ENCODE measurements around the gene LMO7.

Gene LMO7

DNA sequence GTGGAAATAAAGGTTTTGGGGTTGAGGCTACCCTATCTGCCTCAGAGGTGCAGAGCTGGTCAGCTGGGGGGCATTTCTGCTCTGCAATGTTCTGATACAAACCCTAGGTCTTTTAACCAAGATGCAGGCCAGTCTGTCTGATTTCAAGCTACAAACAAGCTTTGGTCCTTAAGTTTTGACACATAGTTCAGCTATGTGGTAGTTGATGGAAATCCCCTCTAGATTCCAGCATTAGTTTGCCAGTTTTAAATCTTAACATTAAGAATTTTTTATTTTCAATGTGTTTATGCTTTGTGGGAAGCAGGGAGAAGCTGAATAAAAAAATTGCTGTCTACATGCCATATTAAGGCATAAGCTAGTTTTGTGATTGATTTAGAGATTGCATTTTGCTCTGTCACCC lies 225.7 kb downstream of the LMO7 start:
- DNase-seq, result no peak

DNA sequence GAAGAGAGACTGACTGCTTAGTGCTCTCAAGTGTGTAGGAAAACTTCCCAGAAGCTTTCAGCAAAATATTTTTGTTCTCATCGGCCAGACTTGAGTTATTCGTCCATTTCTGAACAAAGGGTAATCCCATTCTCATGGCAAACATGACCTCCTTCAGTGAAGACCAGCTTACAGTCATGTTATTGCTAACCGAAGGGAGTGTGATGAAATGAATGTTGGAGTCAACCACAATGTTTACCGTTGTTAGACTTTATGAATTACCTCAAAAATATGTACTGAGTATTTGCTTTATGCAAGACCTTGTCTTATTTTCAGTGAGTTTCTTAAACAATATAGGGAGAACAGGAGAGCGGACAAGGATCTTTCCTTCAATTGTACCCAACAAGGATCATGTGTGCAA lies 228.6 kb downstream of the LMO7 start:
- no peak for DNase-seq

DNA sequence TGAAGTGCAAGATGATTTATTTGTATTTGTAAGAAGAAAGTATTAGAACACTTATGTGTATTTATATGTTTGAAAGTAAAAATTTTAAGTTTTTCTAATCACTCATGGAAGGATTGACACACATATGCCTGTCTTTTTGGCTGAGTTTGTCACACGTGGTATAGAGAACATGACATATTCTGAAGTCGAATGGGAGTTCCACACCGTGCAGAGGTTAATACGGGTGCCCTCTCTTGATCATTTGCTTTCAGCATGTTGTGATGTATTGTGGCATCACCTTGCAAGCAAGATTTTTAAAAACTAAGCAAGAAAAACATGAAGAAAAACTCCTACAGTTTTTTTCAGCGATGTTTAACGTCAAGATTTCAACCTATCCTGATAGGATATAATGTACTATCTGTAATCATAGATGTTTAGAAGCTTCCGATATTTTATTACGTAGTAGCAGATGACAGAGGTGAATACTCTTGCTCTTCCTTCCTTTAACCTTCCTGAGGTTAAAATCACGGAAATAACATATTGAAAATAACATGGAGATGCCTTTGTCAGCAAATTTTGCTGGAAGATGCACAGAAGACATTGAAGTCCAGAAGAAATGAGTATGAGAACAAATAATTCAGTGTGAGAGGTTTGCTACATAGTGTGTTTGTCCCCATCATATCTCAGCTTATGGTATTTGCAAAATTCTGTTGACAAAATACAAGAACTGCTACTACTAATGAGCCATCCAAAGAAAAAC lies 231.4 kb downstream of the LMO7 start:
- DNase-seq, result no peak

DNA sequence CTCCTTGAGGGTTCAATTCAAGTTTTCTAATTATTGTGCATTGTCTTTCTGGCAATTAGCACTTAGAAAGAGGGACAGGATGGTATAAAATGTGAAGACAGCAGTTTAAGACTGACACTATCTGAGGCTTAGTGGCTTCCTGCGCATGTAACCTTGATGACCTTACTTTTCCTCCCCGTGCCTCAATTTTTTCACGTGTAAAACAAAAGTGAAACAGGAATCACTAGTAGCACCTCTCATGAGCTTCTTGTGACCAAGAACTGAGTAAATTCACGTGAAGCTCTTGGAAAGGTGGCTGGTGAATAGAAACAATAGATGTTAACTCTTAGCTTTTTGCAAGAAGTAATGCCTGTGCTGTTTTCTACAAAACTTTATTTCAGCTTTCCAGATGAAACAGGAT lies 233.9 kb downstream of the LMO7 start:
- no peak for DNase-seq

DNA sequence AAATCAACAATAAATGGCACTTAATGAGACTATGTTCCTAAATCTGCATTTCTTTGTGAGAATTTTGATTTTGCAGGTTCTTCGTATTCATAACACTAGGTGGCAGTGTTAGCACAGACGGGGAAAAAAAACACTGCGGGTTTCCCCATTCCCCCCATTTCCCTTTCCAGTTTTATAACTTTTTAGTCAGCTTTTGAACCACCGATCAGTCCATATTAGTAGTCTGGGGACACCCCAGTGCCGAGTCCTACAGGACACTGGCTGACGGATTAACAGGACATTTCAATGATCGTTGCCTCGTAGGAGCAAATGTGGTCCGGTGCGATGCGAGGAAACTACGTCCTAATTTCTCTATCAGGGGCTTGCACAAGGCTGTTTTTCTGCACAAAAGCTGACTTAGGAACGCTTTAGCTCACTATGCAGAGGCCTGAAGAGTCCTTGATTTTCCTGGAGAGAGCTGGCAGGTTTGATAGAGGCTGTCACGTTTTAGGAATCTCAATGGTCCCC lies 234.3 kb downstream of the LMO7 start:
- peak; percentile 64 for DNase-seq

DNA sequence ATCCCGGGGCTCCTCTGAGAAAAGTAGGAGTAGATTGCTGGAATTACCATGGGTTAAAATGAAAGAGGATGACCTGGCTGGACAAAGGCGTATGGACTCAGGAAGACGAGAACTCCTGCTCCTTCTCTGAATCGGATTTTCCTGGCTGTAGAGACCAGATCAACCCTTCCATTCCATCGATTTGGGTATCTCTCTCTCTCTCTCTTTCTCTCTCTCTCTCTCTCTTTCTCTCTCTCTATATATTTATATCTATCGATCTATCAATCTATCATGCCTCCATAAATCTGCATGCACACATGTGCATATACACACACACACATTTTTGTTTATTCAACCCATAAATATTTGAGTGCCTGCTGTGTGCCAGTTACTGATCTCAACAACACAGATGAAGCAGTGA lies 234.9 kb downstream of the LMO7 start:
- no peak for DNase-seq

DNA sequence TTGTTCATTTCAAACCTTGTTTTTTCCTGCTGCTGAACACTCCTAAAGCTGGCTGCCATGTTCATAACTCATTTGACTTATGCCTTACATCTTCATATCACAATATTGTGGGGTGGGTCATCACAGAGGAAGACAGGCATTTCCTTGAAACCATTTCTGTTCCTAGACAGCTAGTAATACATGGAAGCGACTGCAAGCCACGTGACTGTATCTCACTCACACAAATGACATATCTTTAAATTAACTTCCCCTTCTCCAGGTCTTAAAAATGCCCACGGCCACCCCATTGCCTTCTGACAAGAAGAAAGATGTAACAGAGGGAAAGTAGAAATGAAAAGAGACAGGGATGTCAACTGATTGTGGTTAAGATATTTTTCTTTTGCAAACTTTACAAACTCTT lies 236.8 kb downstream of the LMO7 start:
- DNase-seq, result peak; percentile 18

DNA sequence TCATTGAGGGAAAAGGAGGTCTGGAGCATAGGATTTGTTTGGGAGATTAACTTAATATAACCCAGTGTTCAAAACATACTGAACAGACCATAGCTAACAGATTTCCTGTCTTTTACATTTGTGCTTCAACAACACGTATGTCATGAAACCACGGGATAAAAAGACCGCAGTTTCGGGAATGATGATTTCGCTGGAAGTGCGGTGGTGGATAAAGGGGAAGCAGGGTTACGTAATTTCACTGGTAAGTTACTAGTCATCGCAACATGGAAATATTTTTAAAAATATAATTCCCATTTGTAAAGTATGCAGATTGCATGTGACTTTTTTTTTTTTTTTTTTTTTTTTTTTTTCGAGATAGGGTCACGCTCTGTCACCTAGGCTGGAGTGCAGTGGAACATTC lies 237.4 kb downstream of the LMO7 start:
- no peak for DNase-seq

DNA sequence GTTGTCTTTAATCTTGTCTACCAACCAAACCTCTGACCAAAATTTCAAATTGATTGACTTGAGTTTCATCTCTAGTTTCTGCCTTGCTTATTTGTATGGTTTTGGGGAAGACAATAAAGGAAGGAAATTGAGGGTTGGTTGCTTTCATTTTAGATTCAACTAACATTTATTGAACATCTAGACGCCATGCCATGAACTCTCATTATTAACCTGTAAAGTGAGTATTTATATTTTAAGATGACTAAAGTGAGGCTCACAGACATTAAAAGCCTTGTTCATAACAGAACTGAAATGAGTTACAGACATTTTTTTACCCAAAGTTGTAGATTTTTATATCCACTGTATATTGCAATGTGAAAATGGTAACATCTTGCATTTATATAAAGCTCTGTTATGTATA lies 239.3 kb downstream of the LMO7 start:
- no peak for DNase-seq

DNA sequence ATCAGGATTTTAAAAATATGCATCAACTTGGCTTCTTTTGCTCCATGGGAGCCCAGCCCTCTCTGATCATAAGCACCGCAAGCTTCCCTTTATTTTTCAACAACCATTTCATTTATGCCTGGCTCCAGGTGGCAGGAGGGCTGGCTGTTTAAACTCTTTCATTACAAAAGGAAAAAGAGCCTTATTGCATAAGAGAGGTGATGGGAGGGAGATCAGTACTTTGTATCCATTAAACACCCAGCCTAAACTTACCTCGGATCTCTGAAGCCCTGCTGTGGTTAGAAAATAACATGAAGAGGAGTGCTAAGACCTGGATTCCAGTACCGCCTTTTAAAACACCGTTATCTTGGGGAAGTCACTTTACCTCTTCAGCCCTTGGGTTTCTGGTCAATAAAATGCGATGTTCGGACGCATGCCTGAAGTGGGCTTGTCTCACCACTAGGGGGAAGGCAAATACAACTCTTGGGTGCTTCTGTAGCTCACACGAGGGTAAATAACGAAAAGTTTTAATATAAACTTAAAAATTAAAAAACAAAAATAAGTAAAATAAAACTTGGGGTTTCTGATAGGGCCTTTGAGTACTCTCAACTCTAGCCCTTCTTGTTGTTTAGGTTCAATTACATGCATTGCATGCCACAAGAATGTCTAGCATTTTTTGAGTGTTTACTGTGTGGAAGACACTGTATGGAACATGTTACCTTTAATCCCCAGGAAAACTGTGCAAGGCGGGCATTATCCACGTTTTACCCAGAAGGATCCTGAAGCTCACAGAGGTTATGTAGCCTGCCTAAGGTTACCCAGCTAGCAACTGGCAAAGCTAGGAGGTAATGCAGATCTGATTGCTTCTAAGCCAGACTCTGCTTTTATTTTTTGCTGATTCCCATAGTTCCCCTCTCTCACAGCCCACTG lies 240.3 kb downstream of the LMO7 start:
- DNase-seq, result peak; percentile 88

DNA sequence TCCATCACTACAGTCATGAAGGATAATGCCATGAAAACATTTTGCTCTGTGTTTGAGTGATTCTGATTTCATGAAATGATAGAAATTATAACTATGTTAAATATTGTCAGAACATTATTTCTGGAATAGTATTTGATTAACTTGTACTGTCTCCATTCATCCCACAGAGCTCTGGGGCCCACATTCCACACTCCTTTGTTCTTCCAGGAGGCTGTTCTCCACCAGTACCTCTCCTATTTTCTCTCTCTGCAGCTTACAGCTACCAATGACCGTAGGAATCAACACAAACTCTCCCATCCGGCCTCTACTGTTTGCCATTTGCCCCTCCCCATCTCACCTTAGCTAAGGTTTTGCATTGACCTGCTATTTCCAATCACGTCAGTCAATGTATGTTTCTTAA lies 240.9 kb downstream of the LMO7 start:
- DNase-seq, result no peak

DNA sequence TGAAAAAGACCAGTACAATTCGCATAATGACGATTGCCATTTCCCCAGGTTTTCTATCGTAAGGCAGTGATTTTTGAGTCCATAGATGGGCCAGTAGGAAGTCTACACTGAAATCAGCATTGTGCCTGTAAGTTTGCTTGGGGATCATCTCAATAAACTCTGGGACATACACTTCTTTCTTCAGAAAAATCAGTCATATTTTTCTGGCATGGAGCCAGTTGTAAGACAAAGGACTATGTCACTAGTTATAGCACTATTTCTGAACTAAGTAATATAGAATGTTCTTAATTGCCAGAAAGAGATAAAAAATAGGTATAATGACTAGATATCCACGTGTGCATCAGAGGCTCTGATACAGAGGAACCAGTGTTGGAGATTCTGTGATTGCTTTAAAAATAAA lies 243.5 kb downstream of the LMO7 start:
- DNase-seq, result no peak

DNA sequence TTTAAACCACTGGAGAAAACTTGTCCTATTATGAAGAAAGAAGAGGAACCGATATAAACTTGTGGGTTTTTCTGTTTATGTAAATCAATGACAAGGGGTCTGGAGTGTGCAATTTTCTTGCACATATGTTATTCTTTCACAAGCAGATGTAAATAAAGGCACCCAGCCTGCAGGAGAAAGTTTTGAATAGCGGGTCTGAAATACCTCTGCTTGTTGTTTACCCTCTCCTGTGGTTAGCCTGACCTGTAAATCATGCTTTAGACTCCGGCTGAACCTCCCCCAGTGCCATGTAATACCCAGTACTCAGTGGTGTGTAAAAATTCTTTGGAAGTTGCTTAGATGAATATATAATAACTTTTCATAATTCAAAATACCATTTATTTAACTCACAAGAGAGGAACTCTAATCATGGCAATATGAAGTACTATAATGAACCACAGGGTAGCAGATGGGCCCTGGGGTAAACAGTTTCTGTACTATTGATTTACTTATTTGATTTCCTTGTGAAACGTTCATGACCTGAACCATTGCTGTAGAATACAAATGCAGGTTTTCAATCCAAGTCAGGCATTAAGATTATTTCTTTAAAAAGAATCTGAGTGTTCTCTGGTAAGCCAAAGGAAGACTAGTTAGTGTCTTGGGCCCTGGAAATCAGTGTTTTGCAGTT lies 245.1 kb downstream of the LMO7 start:
- DNase-seq, result no peak

DNA sequence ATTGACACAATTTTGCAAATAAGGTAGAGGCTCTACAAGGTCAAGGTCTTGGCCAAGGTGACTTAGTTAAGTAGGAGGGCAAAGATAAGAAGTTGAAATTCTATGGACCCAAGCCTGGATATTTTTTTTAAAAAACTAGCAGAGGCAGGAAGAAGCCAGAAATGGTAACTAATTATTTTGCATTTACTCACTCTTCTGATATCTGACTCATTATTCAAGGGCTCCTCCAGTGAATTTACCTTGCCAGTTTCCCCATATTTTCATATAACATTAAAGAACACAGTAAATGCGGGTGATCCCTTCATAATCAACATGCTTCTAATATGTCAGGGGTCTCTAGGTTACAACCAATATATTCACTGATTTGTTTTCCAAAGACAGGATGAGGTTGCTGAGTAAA lies 246.1 kb downstream of the LMO7 start:
- DNase-seq, result no peak

DNA sequence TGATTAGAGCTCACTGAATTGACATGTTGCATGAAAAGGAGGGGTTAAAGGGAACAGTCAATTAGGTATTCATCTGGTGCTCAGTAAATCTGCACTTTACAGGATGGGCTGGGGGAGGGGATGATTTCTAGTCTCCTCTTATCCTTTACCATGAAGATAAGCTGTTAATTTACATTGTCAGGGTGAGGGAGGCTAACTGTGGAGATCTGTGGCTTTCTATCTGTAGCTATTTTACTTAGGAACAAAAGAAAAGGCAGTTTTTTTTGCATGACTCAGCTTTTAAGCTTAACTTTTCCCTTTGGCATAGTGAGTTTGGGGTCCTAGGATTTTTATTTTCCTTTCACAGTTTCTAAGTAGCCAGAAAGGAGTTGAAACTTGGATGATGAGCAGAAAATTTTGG lies 253.3 kb downstream of the LMO7 start:
- peak; percentile 47 for DNase-seq

DNA sequence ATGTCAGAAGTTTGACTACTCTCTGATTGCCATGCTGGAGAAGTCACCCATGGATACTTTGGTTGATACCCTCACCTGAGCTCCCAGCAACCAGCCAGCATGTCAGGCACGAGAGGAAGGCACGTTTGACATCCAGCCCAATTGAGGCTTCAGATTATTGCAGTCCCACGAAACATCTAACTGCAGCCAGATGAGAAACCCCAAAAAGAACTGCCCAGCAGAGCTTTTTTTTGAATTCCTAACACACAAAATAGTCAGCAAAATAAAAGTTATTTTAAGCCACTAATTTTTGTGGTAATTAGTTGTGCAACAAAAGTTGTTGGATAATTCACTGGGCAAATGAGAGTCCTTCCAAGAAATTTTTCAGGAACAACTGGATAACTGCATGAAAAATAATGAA lies 259.0 kb downstream of the LMO7 start:
- no peak for DNase-seq

DNA sequence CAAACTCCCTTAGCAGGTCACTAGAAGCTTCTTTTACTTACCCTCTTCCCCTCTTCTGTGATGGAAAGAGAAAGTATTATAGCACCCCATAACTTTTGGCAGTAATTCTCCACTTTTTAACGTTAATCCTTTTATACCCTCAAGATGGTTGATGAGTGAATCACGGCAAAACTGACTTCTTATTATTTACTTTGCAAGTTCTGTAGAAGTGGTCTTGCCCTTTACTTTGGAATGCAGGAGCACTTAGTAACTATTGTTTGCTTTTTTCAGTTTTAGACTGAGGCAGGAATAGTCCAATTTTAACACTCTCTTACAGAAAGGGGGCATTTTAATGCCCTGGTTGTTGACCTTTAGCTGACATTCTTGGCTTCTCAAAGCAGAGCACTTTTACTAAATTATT lies 260.1 kb downstream of the LMO7 start:
- no peak for DNase-seq

DNA sequence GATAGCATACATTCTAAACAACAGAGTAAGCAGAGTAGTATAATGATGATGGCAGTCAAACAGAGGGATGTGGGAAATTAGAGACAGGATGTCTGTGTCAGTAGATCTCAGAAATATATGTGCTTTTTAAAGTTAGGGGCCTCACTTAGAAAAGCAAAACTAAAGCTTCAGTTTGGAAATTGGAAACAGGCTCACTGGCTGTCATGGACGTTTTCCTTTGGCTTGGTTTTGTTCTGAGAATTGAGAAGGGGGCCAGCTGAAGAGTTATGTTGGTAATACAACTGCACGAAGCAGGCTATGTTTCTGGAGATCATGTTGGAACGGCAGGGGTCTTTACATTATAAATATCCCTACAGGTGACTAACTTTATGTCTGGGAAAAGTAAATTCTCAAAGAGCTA lies 261.3 kb downstream of the LMO7 start:
- no peak for DNase-seq

DNA sequence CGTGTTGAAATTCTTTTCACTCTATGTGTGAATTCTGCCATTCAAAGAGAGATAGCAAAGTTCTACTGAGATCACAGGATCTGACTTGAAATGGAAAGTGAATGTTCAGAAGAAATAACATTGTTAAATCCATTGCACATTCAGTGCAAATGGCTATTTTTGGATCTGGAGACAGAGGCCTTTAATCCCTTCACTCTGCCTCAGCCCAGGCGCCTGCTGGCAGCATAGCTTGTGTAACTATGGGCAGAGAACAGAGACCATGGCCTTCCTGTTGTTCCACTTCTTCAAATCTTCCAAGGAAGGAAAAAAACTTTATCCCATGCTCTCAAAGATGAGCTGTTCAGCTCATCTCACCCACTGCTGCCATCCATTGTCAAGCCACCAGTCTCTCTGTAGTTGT lies 265.4 kb downstream of the LMO7 start:
- DNase-seq, result no peak

DNA sequence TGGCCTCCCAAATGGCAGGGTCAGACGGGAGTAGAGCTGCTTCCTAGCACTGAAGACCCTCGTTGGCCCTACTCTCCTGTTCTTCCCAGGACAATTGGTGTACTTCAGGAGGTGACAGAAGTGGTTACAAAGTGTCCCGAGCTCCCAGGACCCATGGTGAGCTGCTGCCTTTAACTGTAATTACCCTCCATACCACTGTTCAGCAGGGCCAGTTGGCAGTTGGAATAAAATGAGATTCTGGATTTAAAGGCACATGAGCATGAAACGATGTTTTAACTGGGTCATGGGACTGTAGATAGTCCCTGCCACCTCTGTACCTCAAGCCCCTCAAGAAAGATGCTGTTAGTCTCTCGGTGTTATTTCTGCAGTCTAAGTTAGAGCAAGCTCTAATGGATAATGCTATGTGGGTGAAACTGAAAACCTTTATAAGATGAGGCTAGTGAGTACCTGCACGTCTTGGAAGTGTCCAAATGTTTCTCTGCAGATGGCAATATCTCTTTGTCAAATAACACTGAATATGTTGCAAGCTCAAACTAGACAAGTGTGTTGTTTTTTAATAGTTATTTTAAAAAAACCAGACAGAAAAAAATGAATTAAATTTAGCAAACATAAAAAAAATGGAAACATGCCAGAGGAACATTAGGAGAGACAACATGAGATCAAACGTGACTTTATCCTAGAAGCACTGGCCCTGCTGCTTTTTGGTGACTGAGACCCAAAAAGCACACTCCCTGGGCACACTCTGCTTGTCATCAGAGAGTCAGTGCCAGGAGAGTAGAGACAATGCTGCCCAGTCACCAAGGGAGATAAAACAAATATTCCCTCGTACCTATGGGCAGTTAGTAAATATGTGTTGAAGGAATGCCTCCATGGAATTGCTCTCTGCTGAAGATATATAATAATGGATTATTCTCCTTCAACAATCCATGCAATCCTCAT lies 266.3 kb downstream of the LMO7 start:
- no peak for DNase-seq

DNA sequence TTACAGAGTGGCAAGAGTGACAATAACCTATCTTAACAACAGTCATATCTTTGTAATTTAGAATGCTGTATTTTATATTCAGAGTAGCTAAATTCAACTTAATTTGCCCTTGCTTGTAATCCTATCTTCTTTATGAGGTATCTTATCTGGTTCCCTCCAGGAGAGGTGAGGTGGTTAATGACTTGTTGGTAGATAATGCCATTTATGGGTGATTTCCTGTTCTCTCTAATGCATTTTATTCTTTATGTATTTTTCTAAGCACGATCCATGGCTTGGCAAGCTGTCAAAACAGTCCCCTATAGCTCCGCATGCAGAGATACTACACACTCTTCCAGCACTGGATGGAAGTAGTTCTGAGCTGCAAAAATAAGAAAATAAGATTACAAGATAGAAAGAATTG lies 267.9 kb downstream of the LMO7 start:
- DNase-seq, result peak; percentile 37

DNA sequence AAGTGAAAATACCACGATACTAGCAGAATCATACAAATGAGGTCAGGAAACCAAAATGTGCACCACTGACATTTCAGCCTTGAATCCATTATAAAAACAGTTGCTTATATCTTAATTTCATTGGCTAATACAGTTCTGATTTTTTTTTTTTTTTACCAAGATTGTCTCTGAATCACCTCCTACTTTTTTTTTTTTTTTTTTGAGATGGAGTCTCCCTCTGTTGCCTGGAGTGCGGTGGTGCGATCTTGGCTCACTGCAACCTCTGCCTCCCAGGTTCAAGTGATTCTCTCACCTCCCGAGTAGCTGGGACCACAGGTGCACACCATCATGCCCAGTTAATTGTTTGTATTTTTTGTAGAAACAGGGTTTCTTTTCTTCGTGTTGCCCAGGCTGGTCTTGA lies 270.2 kb downstream of the LMO7 start:
- DNase-seq, result no peak

DNA sequence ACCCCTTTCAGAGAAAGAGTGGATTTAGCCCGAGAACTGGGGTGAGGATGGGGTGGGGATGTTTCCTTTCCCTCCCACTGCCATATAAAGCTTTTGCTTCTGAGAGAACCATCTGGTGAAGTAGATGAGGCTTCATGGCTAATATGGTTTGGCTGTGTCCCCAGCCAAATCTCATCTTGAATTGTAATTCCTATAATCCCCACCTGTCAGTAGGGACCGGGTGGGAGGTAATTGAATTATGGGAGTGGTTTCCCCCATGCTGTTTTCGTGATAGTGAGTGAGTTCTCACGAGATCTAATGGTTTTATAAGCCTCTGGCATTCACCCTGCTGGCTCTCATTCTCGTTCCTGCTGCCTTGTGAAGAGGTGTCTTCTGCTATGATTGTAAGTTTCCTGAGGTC lies 270.9 kb downstream of the LMO7 start:
- no peak for DNase-seq
